GM11168 (cell line): ENCODE measurements around the gene EPS8L2.

Experiments
- in situ Hi-C: fragments of 300-500 bp; cut with MboI; formaldehyde crosslinking; loops from one replicate; pipeline ENCODE4 v1.12.0; 2022; ENCODE audit warnings: low sequenced_read_pairs; ENCODE audit not compliant: unreplicated experiment

EPS8L2 gene

DNA sequence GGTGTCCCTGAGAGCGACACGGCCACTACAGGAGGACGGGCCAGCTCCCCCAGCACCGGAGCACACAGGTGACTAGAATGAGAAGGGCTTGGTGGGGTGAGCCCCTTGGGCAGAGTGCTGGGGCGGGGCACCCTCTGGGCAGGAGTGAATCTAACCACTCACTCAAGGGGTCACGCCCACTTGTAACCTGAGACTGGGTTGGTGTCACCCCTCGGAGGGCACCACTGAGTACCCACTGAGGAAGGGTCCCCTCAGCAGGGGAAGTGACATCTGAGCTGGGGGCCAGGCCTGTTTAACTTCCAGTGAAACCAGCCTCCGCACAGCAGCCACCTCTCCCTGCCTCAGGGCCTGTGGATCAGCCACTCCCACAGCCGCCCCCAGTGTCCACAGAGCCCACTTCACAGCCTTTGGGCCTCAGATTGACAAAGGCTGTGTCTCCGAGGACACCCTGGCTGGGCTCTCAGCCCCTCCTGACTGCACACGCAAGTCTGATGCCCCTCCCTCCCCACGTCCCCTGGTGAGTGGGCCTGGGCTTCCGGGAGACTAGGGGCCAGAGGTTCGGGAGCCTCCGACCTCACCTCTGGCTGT is 65.7 kb downstream of the EPS8L2 start:
- in situ Hi-C loops: no loop called here

DNA sequence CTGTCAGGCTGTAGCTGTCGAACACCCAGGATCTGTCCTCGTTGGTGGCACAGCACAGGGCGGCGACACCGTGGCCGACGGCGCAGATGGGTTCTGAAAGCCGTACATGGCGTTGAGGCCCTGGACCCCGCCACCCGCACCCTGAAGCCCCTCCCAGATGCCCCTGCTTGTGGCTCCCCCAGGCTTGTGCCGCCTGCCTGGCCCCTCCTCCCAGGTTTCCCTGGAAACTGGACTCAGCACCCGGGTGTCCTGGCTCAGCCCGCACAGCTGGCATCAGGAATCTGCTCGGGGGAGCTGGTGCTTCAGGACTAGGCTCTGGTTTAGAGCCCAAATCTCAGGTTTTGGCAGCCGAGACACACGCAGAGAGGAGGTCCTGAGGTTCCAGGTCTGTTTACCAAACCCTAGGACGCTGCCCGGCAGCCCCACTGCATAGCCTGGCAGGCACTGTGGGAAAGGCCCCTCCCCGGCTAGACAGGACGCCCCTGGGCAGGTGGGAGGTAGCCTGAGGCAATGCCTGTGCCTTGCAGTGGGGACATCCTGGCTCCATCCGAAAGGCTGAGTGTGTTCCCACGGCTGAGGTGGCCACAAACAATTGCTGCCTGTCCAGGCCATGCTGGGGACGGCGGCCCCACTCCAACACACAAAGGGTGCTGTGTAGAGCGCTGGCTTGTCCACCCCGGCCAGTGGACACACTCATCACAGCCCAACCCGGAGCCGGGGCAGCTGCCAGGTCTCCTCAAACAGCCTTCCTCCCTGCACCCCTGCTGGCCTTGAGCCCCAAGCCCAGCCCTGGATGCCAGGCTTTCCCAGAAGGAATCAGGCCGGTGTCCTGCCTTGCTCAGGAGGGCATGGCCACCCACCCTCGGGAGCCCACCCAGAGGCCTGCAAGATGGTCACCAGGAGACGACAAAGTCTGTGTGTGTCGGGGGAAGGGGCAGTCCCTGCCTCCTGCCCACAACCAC is 66.7 kb downstream of the EPS8L2 start:
- in situ Hi-C loops: no loop called here

DNA sequence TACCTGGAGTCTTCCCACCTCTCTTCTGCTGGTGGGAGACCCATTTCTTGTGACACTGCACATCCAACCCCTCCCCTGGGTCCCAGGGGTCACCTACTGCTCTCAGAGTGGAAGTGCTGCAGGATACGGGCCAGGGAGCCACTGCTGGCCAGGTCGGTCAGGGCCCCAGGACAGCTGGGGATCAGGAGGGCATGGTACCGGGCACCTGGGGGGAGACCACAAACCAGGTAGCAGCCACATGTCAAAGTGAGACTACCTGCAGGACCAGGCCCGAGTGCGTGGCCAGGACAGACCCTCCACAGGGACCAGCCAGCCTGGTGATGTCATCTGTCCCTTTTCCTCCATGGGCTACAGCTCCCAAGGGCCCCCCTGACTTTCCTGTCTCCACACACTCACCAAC is 67.4 kb downstream of the EPS8L2 start:
- in situ Hi-C loops: no loop called here

DNA sequence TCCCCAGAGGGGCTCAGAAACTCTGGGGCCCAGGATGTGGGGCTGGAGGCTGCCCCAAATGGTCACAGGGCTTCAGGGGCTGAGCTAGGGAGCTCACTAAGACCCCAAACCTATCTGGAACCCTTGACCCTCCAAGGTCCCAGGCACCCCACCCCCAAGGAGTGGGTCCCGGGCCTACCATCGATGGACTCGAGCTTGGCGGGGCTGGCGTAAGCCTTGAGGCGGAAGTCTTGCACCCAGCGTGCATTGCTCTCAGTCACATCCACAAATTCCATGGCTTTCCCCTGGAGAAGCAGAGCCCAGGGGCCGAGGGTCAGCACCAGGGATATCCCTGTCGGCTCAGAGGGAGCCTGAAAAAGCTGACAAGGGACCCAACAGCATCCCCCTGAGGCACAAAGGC is 67.8 kb downstream of the EPS8L2 start:
- in situ Hi-C loops: no loop called here

DNA sequence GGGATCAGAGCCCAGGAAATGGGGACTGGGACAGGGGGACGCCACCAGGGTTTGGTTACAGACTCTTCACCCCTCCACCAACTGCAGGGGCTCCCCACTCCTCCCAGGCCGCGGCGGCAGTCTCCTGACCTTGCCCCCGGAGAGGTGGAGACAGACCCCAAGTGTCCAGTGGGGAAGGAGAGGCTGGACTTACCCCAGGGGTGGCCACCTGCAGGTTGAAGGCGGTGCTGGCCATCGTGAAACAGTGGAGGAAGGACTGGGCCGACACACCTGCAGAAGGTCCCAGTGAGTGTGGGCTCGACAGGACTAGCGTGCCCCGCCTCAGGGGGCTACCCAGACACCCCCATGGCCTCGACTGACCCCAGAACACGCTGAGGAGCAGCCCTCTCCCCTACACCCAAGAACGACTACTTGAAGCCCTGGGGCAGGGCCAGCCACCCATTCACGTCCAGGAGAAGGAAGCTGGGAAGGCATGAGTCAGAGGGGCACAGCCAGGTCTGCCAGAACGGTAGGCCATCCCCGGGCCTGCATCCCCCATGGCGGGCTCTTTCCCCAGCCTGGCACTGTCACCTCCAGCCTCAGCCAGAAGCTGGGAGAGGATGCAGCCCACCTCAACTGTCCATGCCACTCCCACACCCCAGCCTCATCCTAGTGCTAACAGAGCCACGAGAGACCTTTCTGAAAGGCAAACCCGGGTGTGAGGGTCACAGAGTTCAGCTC is 69.0 kb downstream of the EPS8L2 start:
- in situ Hi-C loops: no loop called here

DNA sequence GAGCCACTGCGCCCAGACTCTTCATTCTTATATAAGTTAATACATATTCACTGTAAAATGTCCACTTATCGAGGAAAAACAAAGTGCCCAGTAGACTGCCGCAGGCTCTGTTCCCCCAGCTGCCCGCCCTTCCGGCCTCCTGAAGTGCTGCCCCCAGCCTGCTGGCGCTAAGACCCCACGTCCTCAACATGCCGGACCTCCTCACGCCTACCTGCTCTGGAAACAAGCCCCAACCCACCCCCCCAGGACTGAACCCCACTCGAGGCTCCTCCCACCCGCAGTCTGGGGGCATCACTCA is 70.2 kb downstream of the EPS8L2 start:
- in situ Hi-C loops: no loop called here

DNA sequence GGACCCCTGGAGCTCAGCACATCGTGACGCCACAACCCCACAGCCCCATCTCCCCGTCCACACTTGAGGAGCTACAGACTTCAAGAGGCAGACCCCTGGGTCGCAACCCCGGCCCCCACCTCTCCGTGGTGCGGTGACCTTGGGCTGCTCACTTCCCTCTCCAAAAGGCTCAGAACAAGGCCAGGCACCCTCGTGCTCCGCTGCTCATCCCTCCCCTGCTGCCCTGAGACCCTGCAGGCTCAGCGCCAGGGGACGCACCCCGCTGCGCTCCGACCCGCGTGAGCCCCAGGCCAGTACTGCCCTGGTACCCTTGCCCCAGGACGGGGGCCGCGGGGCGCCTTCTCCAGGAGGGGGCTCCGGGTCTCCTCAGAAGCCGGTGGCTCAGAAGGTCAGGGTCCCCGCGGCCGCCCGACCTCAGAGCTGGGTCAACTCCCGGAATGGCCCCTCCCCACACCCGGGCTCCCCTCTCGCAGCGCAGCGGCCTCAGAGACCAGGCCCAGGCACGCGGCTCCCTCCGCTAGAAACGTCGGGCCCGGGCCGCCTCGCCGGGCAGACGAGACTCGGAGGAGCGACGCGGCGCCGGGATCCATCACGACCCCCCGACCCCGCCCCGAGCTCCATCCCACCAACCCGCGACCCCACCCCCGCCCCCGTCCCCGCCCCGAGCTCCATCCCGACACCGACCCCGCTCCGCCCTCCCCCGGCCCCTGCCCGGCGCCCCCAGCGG is 70.7 kb downstream of the EPS8L2 start:
- in situ Hi-C loops: no loop called here
